Measurements from ENCODE around the gene PRAMEF13. TPM values are rescaled to one million over a fixed set of nuclear protein-coding genes. Genes with fewer than 3 reads are reported as not detected.
"Not testable (repeated sequence)": the region's sequence is repeated elsewhere in the genome, so short reads cannot be mapped to it uniquely, and the experiment has no call there.

PRAMEF13 gene
- total and polyA plus RNA-seq, 3 experiments from 2014 or later: not detected

DNA sequence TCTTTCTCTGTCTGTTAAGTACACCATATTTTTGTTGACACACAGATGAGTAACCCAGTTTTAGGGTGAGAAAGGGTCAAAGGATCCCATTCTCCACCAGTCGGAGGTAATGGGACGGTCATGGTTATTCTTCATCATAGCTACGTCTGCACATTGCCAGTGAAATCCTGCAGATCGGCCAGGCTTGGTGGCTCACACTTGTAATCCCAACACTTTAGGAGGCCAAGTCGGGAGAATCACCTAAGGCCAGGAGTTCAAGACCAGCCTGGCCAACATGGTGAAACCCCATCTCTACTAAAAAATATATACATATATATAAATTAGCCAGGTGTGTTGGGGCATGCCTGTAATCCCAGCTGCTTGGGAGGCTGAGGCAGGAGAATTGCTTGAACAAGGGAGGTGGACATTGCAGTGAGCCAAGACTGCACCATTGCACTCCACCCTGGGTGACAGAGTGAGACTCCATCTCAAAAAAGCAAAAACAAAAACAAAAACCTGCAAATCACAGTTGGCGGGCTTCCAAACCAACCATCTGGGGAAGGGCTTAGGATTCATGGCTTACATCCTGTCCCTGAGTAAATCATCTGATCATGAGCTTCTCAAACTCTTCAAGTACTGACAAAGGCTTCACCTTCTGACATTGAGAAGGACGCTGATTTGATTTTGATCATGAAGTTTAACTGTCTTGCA lies 30.0 kb upstream of the PRAMEF13 start:
- CTCF ChIA-PET; H3K4me3 Mint-ChIP-seq; DNase-seq; H3K4me3 ChIP-seq (ENCODE audit: low read length); H3K27ac Mint-ChIP-seq; H3K36me3 ChIP-seq (ENCODE audit: insufficient read depth, low read length); H3K9me3 Mint-ChIP-seq; H3K27ac ChIP-seq (ENCODE audit: low read depth, low read length); POLR2A ChIA-PET; H3K9me3 ChIP-seq (ENCODE audit: low read length); H3K27me3 ChIP-seq (ENCODE audit: insufficient read depth, low read length, poor library complexity, severe bottlenecking); H3K4me1 ChIP-seq (ENCODE audit: insufficient read depth, low read length); H3K36me3 Mint-ChIP-seq; H3K4me1 Mint-ChIP-seq: not testable (repeated sequence)
- peaks cover 9 to 12% of the 10 kb centered on the region in 2 donors for H3K27me3 Mint-ChIP-seq

DNA sequence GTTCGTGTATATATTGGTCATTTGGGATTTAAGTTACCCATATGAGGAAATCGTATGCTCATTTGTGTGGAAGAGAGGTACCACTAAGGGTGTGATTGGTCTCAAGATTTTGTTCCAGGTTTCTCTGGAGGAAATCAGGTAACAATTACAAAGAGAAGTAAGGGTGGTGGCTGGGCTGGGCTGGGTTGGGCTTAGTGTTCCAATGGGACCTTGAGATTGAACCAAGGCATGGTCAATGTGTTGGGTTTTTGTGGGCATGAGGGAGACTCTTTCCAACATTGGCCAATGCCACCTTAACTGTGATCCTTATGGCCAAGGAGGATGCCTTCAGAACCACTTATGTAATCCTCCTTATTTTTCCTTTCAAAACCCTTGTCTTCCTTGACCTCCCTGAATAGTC lies 29.4 kb upstream of the PRAMEF13 start:
- H3K36me3 ChIP-seq (ENCODE audit: insufficient read depth, low read length); H3K27ac ChIP-seq (ENCODE audit: low read depth, low read length); H3K4me3 ChIP-seq (ENCODE audit: low read length); H3K4me3 Mint-ChIP-seq; CTCF ChIA-PET; H3K36me3 Mint-ChIP-seq; H3K4me1 ChIP-seq (ENCODE audit: insufficient read depth, low read length); H3K9me3 Mint-ChIP-seq; DNase-seq; H3K27ac Mint-ChIP-seq; H3K4me1 Mint-ChIP-seq; H3K9me3 ChIP-seq (ENCODE audit: low read length); H3K27me3 ChIP-seq (ENCODE audit: insufficient read depth, low read length, poor library complexity, severe bottlenecking); POLR2A ChIA-PET: not testable (repeated sequence)
- H3K27me3 Mint-ChIP-seq: peaks cover 12 to 15% of the 10 kb centered on the region in 2 donors

- H3K27ac ChIP-seq (ENCODE audit: low read depth, low read length); H3K27ac Mint-ChIP-seq; H3K36me3 ChIP-seq (ENCODE audit: insufficient read depth, low read length); DNase-seq; CTCF ChIA-PET; POLR2A ChIA-PET; H3K4me3 ChIP-seq (ENCODE audit: low read length); H3K9me3 ChIP-seq (ENCODE audit: low read length); H3K36me3 Mint-ChIP-seq; H3K27me3 ChIP-seq (ENCODE audit: insufficient read depth, low read length, poor library complexity, severe bottlenecking); H3K4me1 Mint-ChIP-seq; H3K9me3 Mint-ChIP-seq; H3K4me1 ChIP-seq (ENCODE audit: insufficient read depth, low read length): not testable (repeated sequence)
- H3K27me3 Mint-ChIP-seq: peaks cover 12 to 15% of the 10 kb centered on the region in 2 donors
- peak overlapping the region in 1 of 7 donors; percentile 15 for H3K4me3 Mint-ChIP-seq
Observed at GRCh38 chr1:13230096-13230495, 28.9 kb upstream of the PRAMEF13 start.

GRCh38 chr1:13228343-13228781 lies 27.2 kb upstream of the PRAMEF13 start:
- no peak overlapping the region for H3K27ac ChIP-seq (ENCODE audit: low read depth, low read length)
- H3K4me1 ChIP-seq (ENCODE audit: insufficient read depth, low read length): no peaks in the 10 kb centered on the region
- POLR2A ChIA-PET: no interaction called here
- CTCF ChIA-PET: no interaction called here
- H3K9me3 ChIP-seq (ENCODE audit: low read length): no peaks in the 10 kb centered on the region
- no peaks in the 10 kb centered on the region for H3K27me3 ChIP-seq (ENCODE audit: insufficient read depth, low read length, poor library complexity, severe bottlenecking)
- Mint-ChIP-seq H3K9me3 (peaks cover 0 to 2% (median 0%) of the 10 kb centered on the region in 5 donors), H3K4me3 (no peak overlapping the region), H3K36me3 (peaks cover 0 to 1% (median 0%) of the 10 kb centered on the region in 3 donors), H3K4me1 (no peaks in the 10 kb centered on the region), H3K27me3 (peaks cover 14 to 23% of the 10 kb centered on the region in 2 donors), H3K27ac (no peak overlapping the region)
- no peak overlapping the region for H3K4me3 ChIP-seq (ENCODE audit: low read length)
- DNase-seq: peak in 1 of 5 donors; percentile 17
- no peaks in the 10 kb centered on the region for H3K36me3 ChIP-seq (ENCODE audit: insufficient read depth, low read length)

GRCh38 chr1:13227271-13228055 lies 26.3 kb upstream of the PRAMEF13 start:
- DNase-seq; H3K4me1 Mint-ChIP-seq; CTCF ChIA-PET; H3K4me3 ChIP-seq (ENCODE audit: low read length); H3K27me3 ChIP-seq (ENCODE audit: insufficient read depth, low read length, poor library complexity, severe bottlenecking); H3K9me3 ChIP-seq (ENCODE audit: low read length); POLR2A ChIA-PET; H3K27ac ChIP-seq (ENCODE audit: low read depth, low read length); H3K27ac Mint-ChIP-seq; H3K4me3 Mint-ChIP-seq; H3K36me3 ChIP-seq (ENCODE audit: insufficient read depth, low read length); H3K9me3 Mint-ChIP-seq; H3K36me3 Mint-ChIP-seq; H3K4me1 ChIP-seq (ENCODE audit: insufficient read depth, low read length): not testable (repeated sequence)
- peaks cover 14 to 23% of the 10 kb centered on the region in 2 donors for H3K27me3 Mint-ChIP-seq

- H3K4me1 ChIP-seq (ENCODE audit: insufficient read depth, low read length); H3K27ac ChIP-seq (ENCODE audit: low read depth, low read length); CTCF ChIA-PET; DNase-seq; H3K27me3 ChIP-seq (ENCODE audit: insufficient read depth, low read length, poor library complexity, severe bottlenecking); H3K4me3 ChIP-seq (ENCODE audit: low read length); H3K36me3 Mint-ChIP-seq; H3K9me3 Mint-ChIP-seq; H3K9me3 ChIP-seq (ENCODE audit: low read length); POLR2A ChIA-PET; H3K36me3 ChIP-seq (ENCODE audit: insufficient read depth, low read length); H3K27ac Mint-ChIP-seq; H3K4me1 Mint-ChIP-seq; H3K4me3 Mint-ChIP-seq: not testable (repeated sequence)
- H3K27me3 Mint-ChIP-seq: peaks cover 12 to 17% of the 10 kb centered on the region in 2 donors
Observed at GRCh38 chr1:13225675-13226204, 24.5 kb upstream of the PRAMEF13 start, which contains the start of gene PRAMEF18. Gene PRAMEF18, minus strand, starts transcription at chr1:13226154. Its CDS starts 48 bp downstream, at chr1:13226106.

DNA sequence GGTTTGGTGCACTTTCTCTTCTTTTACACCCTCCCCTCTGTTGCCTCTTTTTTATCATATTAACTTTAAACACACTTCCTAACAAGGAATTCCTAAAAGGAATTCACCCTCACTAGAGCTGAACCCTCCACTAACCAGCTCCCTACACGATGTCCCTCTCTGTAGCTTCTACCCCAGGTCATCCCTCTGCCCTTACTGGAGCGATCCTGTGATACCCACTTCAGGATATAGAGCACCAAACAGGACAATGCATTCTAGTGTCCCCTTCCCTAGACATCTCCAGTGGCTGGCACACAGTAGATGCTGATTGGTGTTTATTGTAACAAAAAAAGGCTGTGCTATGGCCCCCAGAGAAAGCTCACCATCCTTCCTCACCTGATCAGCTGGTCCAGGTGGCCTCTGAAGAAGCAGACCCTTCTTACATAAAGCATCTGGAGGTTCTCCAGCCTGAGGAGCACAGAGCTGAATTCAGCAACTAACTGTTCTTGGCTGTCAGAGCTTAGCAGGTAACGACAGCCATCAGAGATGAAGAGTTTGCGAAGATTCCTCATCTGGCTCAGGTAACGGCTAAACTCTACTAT lies 23.4 kb upstream of the PRAMEF13 start:
- H3K4me1 ChIP-seq (ENCODE audit: insufficient read depth, low read length): no peaks in the 10 kb centered on the region
- POLR2A ChIA-PET: no interaction called here
- no peak overlapping the region for H3K4me3 Mint-ChIP-seq
- H3K9me3 ChIP-seq (ENCODE audit: low read length): no peaks in the 10 kb centered on the region
- H3K27me3 Mint-ChIP-seq: peaks cover 12 to 15% of the 10 kb centered on the region in 2 donors
- no peaks in the 10 kb centered on the region for H3K36me3 ChIP-seq (ENCODE audit: insufficient read depth, low read length)
- no peaks in the 10 kb centered on the region for H3K4me1 Mint-ChIP-seq
- peaks cover 0 to 1% (median 0%) of the 10 kb centered on the region in 3 donors for H3K36me3 Mint-ChIP-seq
- no peak overlapping the region for H3K27ac Mint-ChIP-seq
- DNase-seq: no peak
- no peak overlapping the region for H3K27ac ChIP-seq (ENCODE audit: low read depth, low read length)
- peaks cover 0 to 2% (median 0%) of the 10 kb centered on the region in 5 donors for H3K9me3 Mint-ChIP-seq
- H3K27me3 ChIP-seq (ENCODE audit: insufficient read depth, low read length, poor library complexity, severe bottlenecking): no peaks in the 10 kb centered on the region
- no peak overlapping the region for H3K4me3 ChIP-seq (ENCODE audit: low read length)
- CTCF ChIA-PET: no interaction called here

GRCh38 chr1:13222788-13223187 lies 21.6 kb upstream of the PRAMEF13 start:
- POLR2A ChIA-PET, CTCF ChIA-PET: not testable (repeated sequence)

More at GRCh38 chr1:13222788-13223187, 21.6 kb upstream of the PRAMEF13 start:
- H3K9me3 Mint-ChIP-seq; H3K27me3 ChIP-seq (ENCODE audit: insufficient read depth, low read length, poor library complexity, severe bottlenecking); H3K27ac ChIP-seq (ENCODE audit: low read depth, low read length); H3K4me3 Mint-ChIP-seq; H3K4me1 ChIP-seq (ENCODE audit: insufficient read depth, low read length); H3K36me3 Mint-ChIP-seq; H3K36me3 ChIP-seq (ENCODE audit: insufficient read depth, low read length); H3K4me1 Mint-ChIP-seq; H3K4me3 ChIP-seq (ENCODE audit: low read length); H3K27ac Mint-ChIP-seq; H3K9me3 ChIP-seq (ENCODE audit: low read length); DNase-seq: not testable (repeated sequence)
- peaks cover 12% of the 10 kb centered on the region in 2 donors for H3K27me3 Mint-ChIP-seq
